SH-SY5Y (cell line): Measurements from ENCODE around the gene SH3BGRL2.

Experiments used
- GATA2 ChIP-seq: IDR thresholded peaks from 2 replicates; pipeline ENCODE4 v1.6.1; 2011; ENCODE audit warnings: mild to moderate bottlenecking, low read depth, low read length
- GATA3 ChIP-seq: IDR thresholded peaks from 2 replicates; pipeline ENCODE4 v1.6.1; 2011; ENCODE audit warnings: low read depth, mild to moderate bottlenecking, low read length, moderate library complexity

DNA sequence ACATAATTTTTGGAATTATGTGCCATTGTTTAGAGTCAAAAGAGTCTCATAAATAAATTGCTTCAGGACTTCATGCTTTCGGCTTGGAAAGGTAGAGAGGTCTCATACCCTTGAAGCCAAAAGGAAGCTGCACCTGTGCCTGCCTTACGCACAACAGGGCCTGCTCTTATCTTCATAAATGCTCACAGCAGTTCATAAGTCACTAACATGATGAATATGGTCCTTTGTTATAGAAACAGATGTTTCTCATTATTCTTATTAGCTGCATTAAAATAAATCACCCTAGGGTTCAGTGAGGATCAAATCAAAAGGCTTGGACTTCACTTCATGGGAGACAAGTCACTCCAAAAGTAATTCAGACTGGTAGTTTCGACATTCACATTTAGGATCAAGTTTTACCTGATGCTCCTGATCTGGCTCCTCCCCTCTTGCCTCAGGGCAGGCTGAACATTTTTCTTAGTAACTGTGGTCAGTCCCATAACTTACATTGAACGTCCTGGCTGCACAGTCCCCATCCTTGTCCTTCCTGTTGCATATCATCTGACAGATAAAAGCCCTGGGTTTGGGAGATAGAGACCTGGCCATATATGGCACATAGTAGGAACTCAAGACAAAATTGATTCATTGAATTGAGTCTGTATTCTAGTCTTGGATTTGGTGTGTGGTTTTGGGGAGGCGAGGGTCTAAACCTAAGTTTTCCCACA lies 20.7 kb upstream of the SH3BGRL2 start:
- peak; percentile 49; the same call in 1 of the 2 replicates for TF ChIP-seq GATA2
- TF ChIP-seq GATA3: no peak
